ENCODE results near the gene LCAT.
A peak's percentile ranks its signal among the peaks of the same experiment; 100 is the strongest.

The LCAT gene

DNA sequence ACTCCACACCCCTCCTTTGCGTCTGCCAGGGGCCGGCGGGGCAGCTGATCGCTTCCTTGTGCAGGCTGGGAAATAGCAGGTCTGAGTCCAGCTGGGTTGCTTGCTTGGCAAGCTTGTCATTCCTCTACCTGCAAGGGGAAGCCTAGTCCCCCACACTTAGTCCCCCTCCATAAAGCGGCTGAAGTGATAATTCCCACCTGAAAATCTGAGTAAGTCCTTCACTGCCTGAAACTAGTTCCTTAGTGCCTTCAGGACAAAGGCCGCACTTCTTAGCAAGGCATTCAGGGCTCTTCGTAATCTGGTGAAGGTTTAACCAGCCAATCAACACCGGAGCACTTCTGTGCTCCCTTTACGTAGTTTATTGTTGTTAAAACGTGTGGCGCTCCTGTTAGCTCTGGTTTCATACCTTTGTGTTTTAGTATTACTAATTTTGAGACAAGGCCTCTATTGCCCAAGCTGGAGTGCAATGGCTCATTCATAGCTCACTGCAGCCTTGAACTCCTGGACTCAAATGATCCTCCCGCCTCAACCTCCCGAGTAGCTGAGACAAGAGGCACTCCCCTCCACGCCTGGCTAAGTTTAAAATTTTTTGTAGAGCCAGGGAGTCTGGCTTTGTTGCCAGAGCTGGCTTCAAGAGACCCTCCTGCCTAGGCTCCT is 50.0 kb downstream of the LCAT start:
- DNase-seq (ENCODE audit: extremely low read depth, low read depth) = no peak
- peak overlapping the region; percentile 98 for H3K4me3 ChIP-seq (replicated peaks; ENCODE audit: low read depth, low read length)
- no peak for TF ChIP-seq CTCF (IDR thresholded peaks at IDR 0.05; ENCODE audit: low read depth, low read length, missing control alignments)

DNA sequence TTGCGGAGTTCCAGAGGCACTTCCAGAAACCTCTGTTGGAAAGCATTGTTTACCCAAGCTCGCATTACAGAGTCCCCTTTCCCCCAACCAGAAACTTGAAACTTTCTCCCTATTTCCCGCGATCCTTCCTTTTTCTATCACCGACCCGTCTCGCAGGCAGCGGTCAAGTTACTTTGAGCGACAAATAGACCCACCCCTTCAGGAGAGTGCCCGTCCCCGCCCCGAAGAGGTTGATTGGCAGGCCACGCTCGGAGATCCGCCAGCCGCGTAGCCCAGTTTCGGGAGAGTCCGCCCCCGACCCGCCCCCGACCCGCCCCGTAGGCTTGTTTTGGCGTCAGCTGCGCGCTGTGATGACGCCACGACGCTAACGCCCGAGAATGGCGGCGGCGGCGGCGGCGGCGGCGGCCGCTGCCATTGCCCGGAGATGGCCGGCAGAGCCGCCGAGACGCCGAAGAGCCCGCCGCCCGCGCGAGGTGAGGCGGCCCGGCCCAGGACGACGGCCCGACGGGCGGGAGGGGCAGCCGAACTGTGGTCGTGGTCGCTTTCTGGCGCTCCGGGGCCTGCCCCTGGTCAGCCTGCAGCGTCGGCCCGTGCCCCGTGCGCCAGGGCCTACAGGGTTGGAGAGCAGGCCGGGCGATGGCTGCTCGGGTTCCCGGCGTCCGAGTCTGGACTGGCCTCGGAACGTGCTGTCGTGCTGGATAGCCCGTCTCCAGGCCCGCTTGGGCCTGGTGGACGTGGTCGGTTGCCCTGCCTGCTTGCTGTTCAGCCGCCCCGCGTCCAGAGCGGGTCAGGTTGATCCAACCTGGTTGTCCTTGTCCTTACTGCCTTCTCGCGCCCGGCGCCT is 50.8 kb downstream of the LCAT start, which contains the start of gene PSKH1:
Gene PSKH1 (plus strand): TSS at position 356 of the 844 bp plus-strand sequence. CDS start 15,496 bp downstream, outside the sequence.
- no peak for TF ChIP-seq CTCF (IDR thresholded peaks at IDR 0.05; ENCODE audit: low read depth, low read length, missing control alignments)
- peak; percentile 81 for DNase-seq (ENCODE audit: extremely low read depth, low read depth)
- H3K4me3 ChIP-seq (replicated peaks; ENCODE audit: low read depth, low read length) = peak within 1 kb of the TSS; percentile 98

- no peak for TF ChIP-seq CTCF (IDR thresholded peaks at IDR 0.05; ENCODE audit: low read depth, low read length, missing control alignments)
- peak overlapping the region; percentile 36 for H3K4me3 ChIP-seq (replicated peaks; ENCODE audit: low read depth, low read length)
Measured at GRCh38 chr16:67892375-67892774, 51.5 kb downstream of the LCAT start.

More at GRCh38 chr16:67892375-67892774, 51.5 kb downstream of the LCAT start:
- DNase-seq (ENCODE audit: extremely low read depth, low read depth) = no peak

Measured in HFF-Myc (cell line).